Hepatocyte (in vitro differentiated cells): Measurements from ENCODE around the gene PYGO1.

ENCODE experiments used
- EZH2phosphoT487 ChIP-seq: fragments of 200-600 bp; sonication (generic); IDR thresholded peaks from one replicate; pipeline ENCODE4 v1.6.1; 2018; ENCODE audit warnings: antibody characterized with exemption, mild to moderate bottlenecking, low read depth, moderate library complexity; ENCODE audit not compliant: unreplicated experiment, severe bottlenecking
- TF ChIP-seq, protein P1 (sequence below): fragments of 200-600 bp; sonication (generic); IDR thresholded peaks from 2 replicates; pipeline ENCODE4 v1.5.1; 2016; ENCODE audit warnings: antibody characterized with exemption, mild to moderate bottlenecking; ENCODE audit not compliant: poor library complexity

DNA sequence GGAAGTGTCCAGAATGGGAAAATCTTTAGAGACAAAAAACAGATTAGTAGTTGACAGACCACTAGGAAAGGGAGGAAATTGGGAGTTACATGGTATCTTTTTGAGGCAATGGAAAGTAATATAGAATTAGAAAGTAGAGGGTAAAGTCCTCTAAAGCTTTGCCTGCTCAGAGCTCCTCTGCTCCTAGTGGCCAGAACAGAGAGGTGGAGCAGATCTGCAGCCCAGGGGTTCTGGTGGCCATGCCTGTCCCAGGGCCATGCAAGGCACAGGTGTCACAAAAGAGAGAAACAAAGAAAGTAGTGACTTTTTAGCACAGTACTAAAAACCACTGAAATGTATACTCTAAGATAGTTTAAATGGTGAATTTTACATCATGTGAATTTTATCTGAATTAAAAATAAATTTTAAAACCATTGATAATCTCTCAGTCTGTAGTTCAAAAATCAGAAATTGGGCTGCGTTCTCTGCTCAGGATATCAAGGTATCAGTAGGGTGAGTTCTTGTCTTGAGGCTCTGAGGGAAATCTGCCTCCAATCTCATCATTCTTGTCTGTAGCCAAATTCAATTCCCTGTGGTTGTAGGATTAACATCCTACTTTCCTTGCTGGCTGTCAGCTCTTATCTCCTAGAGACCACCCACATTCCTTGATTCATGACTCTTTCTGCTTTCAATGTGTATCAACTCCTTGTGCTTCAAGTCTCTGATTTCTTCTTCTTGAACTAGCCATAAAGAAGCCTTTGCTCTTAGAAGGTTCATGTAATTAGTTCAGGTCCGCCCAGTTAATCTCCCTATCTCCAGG is 23.6 kb downstream of the PYGO1 start:
- TF ChIP-seq, protein P1, sequence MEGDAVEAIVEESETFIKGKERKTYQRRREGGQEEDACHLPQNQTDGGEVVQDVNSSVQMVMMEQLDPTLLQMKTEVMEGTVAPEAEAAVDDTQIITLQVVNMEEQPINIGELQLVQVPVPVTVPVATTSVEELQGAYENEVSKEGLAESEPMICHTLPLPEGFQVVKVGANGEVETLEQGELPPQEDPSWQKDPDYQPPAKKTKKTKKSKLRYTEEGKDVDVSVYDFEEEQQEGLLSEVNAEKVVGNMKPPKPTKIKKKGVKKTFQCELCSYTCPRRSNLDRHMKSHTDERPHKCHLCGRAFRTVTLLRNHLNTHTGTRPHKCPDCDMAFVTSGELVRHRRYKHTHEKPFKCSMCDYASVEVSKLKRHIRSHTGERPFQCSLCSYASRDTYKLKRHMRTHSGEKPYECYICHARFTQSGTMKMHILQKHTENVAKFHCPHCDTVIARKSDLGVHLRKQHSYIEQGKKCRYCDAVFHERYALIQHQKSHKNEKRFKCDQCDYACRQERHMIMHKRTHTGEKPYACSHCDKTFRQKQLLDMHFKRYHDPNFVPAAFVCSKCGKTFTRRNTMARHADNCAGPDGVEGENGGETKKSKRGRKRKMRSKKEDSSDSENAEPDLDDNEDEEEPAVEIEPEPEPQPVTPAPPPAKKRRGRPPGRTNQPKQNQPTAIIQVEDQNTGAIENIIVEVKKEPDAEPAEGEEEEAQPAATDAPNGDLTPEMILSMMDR: no peak
- no peak for TF ChIP-seq EZH2phosphoT487
